Sciatic nerve (tissue), 2 donors: ENCODE data around the gene NEK6. TPM values are rescaled to one million over a fixed set of nuclear protein-coding genes. Genes with fewer than 3 reads are reported as not detected.
"Not testable (repeated sequence)": the region's sequence is repeated elsewhere in the genome, so short reads cannot be mapped to it uniquely, and the experiment has no call there.

Source experiments
- ATAC-seq: fragments of 200-7000 bp; cut with Tn5 transposase; one replicate; pipeline ENCODE4 v1.9.1; 2020; ENCODE audit warnings: mild to moderate bottlenecking, moderate library complexity
- DNase-seq: peaks from one replicate; pipeline ENCODE4 v3.0.0-alpha.2; 2020; ENCODE audit warnings: low spot score
- intact Hi-C: fragments of 100-400 bp; cut with DNase I; formaldehyde crosslinking; loops from one replicate; pipeline ENCODE4 v1.14.2; 2022
- total RNA-seq: library from RNA; stranded (reverse); fragmentation: NEBNext Ultra II Directional; extraction: Animal tissue kit (Norgen Biotek cat#: 25700); gene quantifications from one replicate; pipeline ENCODE4 v1.2.1, GENCODE V29; 2021
- donor health status: DM: no; HTN: no; CAD: no.
- donor health status: DM: no; HTN: no; CAD: no.

NEK6 gene
- total RNA-seq, 1 donor from 2014 or later, result 103 TPM

DNA sequence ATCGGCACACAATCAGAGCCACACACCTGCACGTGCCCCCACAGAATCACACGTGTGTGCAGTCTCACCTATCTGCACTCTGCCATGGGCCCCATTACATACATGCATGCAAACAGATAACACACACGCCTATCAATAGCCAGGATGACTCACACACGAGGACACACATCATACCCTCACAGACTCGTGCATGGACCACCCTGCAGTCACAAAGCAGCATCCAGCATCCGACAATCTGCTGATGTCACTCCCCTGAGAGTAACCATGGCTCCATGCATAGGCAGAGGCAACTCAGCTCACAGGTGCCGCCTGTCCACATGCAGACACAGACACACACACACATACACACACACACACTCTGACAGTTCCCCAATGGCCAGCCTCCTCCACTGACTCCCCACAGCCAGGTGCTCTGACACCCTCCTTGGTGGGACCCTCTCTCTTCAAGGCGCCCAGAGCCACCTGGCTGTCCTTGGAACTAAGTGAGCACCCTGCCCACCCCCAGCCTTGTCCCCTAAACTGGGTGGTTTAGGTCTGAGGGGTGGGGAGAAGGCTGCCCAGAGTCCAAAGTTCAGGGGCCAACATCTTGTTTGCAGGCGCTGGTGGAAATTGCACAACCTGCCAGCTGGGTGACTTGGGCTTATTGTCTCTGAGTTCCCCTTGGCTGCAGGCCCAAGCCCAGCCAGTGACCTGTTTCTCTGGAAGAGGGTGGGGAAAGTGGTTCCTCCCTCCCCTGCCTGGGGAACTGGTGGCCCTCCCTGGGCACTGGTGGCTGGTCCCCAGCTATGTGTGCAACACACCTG lies 34.6 kb upstream of the NEK6 start:
- peak; percentile 88 for DNase-seq

DNA sequence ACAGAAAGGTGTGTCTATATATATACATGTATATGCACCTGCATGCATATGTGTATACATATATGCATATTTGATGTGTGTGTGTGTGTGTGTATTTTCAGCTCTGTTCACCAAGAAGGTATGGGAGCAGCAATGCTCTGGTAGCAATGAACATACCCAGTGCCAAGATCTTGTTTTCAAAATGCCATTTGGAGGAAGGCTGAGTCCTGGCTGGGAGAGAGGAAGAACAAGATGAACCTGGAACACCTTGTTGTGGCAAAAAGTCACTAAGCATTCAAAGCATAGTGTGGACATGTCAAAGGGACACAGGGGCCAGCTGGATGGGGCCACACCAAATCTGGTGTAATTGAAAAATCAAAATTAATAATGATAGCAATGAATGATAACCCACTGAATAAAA lies 31.8 kb upstream of the NEK6 start:
- intact Hi-C loops, result no loop called here
- DNase-seq (no peak), ATAC-seq (no peak)

More for the DNA sequence above, 34.6 kb upstream of the NEK6 start:
- intact Hi-C loops, result no loop called here
- peak; percentile 84 for ATAC-seq

DNA sequence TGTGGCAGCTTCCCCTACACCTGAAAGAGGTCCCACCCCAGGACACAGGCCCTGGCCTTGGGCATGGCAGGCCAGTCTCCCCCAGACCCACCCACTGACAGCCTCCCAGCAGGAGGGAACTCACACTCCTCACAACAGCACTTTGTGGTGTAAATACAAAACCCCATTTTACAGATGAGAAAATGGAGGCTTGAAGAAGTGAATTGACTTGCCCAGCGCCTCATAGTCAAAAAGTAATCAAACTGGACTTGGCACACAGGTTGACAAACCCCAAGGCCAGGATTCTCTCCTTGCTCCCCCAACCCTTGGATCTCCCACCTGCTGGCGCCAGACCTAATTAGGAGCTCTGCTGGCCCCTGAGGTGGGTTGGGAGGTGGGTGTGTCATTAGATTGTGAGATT lies 29.2 kb upstream of the NEK6 start:
- intact Hi-C loops, result no loop called here
- DNase-seq (no peak), ATAC-seq (no peak)

DNA sequence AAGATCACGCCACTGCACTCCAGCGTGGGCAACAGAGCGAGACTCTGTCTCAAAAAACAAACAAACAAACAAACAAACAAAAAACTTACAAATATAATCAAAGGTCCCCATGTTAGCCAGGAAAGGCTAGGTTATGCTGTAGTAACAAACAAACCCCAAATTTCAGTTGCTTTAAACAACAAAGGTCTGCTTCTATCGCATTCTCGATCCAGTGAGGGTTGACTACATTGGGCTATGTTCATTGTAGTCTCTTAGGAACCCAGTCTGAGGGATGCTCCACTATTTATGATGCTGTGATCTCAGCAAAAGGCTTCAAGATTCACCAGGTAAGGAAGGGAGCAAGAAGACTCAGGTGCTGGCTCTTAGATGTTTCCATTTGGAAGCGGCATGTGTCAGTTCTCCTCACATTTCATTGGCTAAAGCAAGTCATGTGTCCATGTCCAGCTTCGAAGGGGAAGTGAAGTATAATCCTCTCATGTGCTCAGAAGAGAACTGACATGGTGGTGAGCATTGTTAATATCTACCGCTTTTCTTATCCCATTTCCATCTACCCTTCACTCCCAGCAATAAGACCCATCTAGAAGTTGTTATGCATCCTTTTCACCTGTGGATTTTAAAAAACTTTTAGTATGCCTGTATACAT lies 26.5 kb upstream of the NEK6 start:
- DNase-seq, result no peak
- intact Hi-C loops, result no loop called here
- ATAC-seq, result no peak

DNA sequence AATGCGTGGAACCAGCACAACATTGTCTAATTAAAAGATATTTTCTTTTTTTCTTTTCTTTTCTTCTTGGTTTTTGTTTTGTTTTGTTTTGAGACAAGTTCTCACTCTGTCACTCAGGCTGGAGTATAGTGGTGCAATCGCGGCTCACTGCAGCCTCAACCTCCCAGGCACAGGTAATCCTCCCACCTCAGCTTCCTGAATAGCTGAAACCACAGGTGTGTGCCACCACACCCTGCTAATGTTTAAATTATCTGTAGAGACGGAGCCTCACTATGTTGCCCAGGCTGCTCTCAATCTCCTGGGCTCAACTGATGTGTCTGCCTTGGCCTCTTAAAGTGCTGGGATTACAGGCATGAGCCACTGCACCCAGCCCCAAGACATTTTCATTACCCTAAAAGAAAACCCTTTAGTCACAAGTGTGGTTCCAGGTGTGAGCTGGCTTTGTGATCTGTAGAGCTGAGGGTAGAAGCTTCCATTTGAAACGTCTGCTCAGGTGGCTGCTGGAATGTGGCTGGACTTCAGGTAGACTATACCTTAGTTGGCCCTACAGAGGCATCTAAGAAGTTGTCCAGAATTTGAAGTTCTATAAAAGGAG lies 19.1 kb upstream of the NEK6 start:
- ATAC-seq, result no peak
- intact Hi-C loops, result no loop called here
- peak; percentile 17 for DNase-seq

DNA sequence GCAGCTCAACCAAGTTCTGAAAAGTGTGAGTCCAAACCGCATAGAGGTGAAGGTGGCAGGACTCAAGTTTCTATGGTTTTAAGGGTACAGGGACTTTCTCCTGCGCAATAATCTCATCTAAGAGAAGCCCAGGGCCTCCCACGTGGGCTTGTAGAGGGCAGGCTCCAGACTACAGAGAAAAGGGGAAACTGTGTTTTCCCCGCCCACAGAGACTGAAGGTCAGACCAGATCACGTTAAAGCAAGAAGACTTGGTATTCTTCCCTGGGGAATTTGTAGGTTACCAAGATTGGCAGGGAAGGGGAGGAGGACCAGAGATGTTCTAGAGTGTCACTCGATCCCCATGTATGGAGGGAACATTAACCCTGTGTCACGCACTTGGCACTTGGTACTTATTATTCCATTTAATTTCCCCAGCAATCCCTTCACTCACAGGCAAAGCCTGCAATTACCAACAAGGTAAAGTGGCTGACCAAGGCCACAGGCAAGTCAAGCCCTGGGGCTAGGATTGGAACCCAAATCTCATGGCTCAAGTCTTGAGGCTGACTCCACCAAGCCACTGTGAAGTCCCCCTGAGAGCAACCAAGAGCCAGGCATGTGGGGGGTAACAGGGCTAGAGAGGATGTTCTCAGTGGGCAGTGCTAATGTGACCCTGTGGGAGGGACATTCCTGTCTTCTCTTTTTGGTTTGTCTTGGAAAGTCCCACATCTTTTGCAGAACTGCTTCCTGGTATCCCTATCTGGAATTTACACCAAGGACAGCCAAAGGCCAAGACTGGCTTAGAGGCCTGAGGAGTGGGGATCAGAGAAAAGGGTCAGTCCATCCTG lies 18.3 kb upstream of the NEK6 start:
- intact Hi-C loops, result loop anchor here (10.0 kb wide), 1 partner anchor 375 kb away; no protein-coding TSS in a partner anchor
- ATAC-seq, result peak; percentile 41

DNA sequence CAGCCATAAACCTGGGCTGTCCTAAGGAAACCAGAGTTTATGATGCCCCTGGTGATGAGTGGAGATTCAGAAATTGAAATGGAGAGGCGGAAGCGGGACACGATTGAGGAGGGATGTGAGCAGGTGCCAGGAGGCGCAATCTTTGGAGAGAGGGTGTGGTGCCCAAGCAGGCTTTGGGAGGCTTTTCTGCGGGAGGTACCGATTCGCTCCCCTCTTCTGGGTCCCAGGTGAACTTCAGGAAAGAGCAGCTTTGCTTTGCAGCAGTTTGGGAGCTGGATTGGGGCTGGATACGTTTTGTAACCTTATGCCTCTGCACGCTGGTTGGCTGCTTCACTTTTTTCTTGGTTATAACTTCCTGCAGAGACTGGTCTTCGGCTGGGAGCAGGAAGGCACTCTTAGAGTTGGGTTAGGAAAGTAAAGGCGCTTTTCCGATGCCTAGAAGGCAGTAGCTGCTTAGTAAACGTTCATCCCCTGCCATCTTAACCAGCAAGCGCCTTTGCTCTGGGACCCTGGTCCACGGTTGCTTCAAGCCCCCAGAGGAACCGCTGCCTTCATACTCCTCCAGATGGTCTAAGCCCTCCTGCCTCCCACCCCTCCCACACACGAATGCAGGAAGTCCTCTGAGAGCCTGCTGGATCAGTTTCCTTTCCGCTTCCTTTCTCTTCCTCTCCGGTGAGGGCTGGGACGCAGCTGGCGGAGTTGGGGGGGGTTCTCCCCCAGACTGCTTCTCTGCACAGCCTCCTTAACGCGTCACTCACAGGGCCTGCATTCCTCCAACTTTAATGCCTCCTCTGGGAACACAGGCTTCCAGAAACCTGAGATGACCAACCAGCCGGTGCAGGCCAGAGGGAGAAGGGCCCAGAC lies 15.2 kb upstream of the NEK6 start:
- ATAC-seq, result peak; percentile 86
- intact Hi-C loops, result loop anchor here (10.0 kb wide), 1 partner anchor 378 kb away; no protein-coding TSS in a partner anchor
- DNase-seq, result peak; percentile 64

More for the DNA sequence above, 18.3 kb upstream of the NEK6 start:
- peak; percentile 57 for DNase-seq

DNA sequence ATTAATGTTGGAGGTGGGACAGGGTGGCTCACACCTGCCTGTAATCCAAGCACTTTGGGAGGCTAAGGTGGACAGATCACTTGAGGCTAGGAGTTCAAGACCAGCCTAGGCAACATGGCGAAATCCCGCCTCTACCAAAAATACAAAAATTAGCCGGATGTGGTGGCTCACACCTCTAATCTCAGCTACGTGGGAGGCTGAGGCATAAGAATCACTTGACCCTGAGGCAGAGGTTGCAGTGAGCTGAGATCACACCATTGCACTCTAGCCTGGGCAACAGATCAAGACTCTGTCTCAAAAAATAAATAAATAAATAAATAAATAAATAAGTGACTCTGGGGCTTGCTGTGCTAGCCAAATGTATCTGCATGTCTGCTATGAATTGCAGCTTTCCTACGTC lies 10.4 kb upstream of the NEK6 start:
- not testable (repeated sequence) for ATAC-seq

DNA sequence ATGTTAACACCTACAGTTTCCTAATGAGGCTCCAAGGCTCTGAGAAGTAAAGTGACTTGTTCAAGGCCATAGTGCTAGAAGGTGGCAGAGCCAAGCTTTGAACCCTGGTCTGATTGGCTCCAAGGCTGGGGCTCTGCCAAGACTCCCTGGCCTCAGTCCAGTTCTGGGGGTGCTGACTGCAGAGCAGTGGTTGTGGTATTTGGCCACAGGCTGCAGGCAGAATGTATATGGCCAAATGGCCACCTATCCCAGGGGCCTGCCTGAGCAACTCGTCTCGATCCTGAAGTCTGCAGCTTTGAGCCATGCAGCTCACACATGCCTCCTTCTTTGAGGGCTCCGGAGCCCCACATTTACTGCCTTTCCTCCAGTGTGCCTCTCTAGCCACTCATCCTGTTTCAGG lies 9.7 kb upstream of the NEK6 start:
- no peak for ATAC-seq
- DNase-seq, result peak; percentile 61
- intact Hi-C loops, result loop anchor here (10.0 kb wide), 1 partner anchor 383 kb away; no protein-coding TSS in a partner anchor

More for the DNA sequence above, 10.4 kb upstream of the NEK6 start:
- intact Hi-C loops, result loop anchor here (10.0 kb wide), 1 partner anchor 383 kb away; no protein-coding TSS in a partner anchor
- DNase-seq, result peak; percentile 7

DNA sequence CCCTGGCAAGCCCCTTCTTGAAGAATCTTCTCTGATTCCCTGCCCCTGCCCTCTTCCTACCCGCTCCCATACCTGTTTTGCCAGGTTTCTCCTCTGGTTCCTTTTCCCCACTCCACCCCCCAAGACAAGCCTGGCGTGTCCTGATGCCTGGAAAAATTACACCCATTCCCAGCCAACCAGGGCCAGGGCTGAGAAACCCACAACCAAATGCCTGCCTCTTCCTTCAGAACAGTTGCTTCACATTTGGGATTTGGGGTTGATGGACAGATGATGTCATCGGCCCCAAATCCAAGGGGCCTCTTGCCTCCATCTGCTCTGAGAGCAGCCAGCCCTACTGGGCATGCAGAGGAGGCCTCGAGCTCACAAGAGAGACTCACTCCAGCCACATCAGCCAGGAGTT lies 8.8 kb upstream of the NEK6 start:
- ATAC-seq (no peak), DNase-seq (no peak)
- intact Hi-C loops, result loop anchor here (10.0 kb wide), 1 partner anchor 384 kb away; no protein-coding TSS in a partner anchor

DNA sequence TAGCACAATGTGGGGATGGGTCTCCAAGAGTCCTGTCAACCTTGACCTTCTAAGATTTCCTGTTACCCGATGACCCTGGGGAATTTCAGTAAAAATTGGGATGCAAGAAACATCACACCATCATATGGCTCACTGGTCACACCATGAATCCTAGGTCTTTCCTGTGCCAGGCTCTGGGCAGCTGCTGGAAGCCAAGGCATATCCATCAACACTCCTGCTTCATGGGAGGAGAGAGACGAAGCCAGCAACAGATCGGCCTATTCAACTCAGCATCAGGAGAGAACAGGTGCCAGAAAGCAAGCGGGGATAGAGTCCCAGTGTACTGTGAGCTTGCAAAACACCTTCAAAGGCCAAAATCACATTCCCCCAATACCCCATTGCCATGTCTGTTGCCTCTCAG lies 6.5 kb upstream of the NEK6 start:
- intact Hi-C loops, result no loop called here
- DNase-seq (peak; percentile 15), ATAC-seq (no peak)

DNA sequence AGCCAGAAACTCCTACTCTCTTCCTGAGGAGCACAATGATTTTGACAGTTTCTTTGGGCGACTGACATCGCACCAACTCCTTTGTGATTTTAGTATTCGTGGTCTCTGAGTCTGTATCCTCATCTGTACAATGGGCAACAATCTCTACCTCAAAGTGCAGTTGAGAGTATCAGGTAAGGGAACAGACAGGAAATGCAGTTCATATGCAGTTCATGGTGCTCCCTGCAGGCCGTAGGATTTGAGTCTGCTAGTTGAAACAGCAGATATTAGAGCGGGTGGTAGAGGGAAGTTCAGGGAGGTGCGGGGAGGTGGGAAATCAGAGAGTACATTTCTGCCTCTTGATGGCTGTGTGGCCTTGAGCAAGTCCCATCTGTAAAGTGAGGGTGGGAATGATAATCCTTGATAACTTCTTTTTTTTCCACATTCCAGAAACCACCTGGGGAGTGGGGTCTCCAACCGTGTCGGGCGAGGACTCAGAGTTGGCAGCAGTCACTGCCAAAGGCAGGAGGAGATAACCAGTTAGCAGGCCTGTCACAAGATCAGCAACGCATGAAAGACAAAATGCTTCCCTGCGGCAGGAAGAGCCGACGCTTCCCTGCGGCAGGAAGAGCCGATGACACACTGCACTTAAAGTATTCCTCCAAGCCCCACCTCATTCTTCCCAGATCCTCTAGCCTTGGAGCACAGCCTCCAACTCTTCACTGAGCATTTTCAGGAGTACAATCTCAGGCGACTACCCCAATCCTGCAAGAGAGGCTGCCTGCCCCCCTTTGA lies 6.0 kb upstream of the NEK6 start:
- intact Hi-C loops, result no loop called here
- no peak for DNase-seq
- peak; percentile 42 for ATAC-seq

DNA sequence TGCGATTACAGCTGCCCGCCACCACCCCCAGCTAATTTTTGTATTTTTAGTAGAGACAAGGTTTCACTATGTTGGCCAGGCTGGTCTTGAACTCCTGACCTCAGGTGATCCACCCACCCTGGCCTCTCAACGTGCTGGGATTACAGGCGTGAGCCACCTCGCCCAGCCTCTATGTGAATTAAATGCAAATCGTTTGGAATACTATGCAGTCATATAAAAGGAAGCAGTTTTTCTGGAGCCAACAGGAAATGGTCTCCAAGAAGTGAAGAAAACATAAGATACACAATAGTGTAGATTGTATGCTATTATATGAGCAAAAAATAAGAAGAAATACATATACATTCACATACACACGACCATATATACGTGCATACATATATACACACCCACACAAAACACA lies 4.9 kb upstream of the NEK6 start:
- DNase-seq, intact Hi-C loops, ATAC-seq: not testable (repeated sequence)

DNA sequence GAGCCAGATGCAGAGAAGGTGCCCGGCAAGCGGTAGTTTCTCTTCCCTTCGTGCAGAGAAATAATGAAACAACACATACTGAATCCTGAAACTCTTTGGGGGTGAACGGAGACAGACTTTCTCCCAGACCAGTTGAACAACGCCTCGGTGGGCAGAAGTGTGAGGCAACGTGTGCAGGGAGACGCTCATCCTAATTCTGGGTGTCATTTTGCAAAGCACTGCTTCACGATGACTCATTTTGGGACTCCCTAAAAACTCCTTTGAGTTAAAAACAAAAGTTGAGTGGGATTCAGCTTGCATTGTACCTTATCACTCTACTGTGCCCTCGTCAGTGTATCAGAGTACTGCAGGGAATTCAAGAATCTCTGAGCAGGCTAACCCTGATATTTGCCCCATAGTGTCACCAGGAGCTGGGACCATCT lies 3.5 kb upstream of the NEK6 start:
- ATAC-seq, result no peak
- intact Hi-C loops, result no loop called here

DNA sequence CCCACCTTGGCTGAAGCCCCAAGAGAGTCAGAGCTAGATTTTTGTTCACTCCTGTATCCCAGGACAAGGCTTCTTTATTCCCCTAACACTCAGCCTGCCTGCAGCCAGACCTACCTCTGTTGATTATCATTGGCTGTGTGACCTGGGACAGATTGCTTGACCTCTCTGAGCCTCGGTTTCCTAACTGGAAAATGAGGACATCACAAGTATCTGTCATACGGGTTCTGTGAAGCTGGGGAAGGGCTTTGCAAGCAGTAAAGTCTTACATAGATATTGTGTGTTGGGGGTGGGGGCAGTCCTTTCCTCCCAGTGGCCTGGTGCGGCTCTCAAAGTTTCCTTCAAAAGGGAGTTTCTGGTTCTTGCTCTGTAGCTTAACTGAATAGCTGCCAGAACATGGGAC lies 2.5 kb upstream of the NEK6 start:
- DNase-seq, result no peak
- intact Hi-C loops, result no loop called here
- ATAC-seq, result no peak

More for the DNA sequence above, 3.5 kb upstream of the NEK6 start:
- DNase-seq, result no peak

DNA sequence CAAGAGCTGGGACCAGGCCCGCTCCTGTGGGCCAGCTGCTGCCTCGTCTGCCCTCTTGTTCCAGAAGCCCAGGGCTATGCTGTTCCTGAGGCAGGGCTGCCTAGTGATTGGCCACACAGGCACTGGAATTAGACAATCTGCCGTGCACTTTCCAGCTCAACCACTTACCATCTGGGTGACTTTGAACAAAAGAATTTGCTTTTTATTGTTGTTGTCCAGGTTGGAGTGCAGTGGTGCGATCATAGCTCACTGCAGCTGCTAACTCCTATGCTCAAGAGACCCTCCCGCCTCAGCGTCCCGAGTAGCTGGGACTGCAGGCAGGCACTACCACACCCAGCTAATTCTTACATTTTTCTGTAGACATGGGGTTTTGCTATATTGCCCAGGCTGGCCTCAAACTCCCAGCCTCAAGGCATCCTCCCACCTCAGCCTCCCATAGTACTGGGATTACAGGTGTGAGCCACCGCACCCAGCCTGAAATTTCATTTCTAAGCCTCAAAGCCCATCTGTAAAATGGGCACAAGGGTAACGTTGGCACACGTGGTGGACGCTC lies 1.2 kb upstream of the NEK6 start:
- ATAC-seq (no peak), DNase-seq (no peak)
- intact Hi-C loops, result no loop called here
